Activated B cell treated with CpG ODN at 0.5 μM for 24 hours (primary cell): Measurements from ENCODE around the gene WBP2. TPM values are rescaled to one million over a fixed set of nuclear protein-coding genes. Genes with fewer than 3 reads are reported as not detected.

ENCODE experiments used
- ATAC-seq: fragments of 200-7000 bp; cut with Tn5 transposase; one replicate; pipeline ENCODE4 v1.10.0; 2021; ENCODE audit warnings: low read depth, mild to moderate bottlenecking, moderate library complexity
- CTCF ChIA-PET: fragments of 350-600 bp; sonication (Branson Sonifier 250); formaldehyde crosslinking; loops from one replicate; lab custom pipeline; 2021; ENCODE audit warnings: antibody characterized with exemption; lab: Charles Lee
- POLR2A ChIA-PET: fragments of 350-600 bp; sonication (Branson Sonifier 250); formaldehyde crosslinking; loops from one replicate; lab custom pipeline; 2021; ENCODE audit warnings: antibody characterized with exemption; lab: Charles Lee
- DNase-seq: peaks from one replicate; pipeline ENCODE4 v3.0.0; 2022
- H3K27ac Mint-ChIP-seq: one replicate; pipeline ENCODE4 v1.8.0; 2020; ENCODE audit warnings: mixed read lengths
- H3K27me3 Mint-ChIP-seq: one replicate; pipeline ENCODE4 v1.8.0; 2021; ENCODE audit warnings: mixed read lengths
- H3K36me3 Mint-ChIP-seq: one replicate; pipeline ENCODE4 v1.8.0; 2021; ENCODE audit warnings: low read depth, mixed read lengths
- H3K4me1 Mint-ChIP-seq: one replicate; pipeline ENCODE4 v1.8.0; 2021; ENCODE audit warnings: mixed read lengths
- H3K4me3 Mint-ChIP-seq: one replicate; pipeline ENCODE4 v1.8.0; 2020; ENCODE audit warnings: mild to moderate bottlenecking, mixed read lengths
- H3K9me3 Mint-ChIP-seq: one replicate; pipeline ENCODE4 v1.8.0; 2020; ENCODE audit warnings: mixed read lengths
- intact Hi-C: fragments of 100-400 bp; cut with micrococcal nuclease; formaldehyde crosslinking; loops from one replicate; pipeline ENCODE4 v1.15.1; 2024
- total RNA-seq: library from RNA; stranded (reverse); gene quantifications from 2 replicates; pipeline ENCODE4 v1.2.3, GENCODE V29; 2022
- TF ChIP-seq, protein P1 (sequence below): fragments of 200-600 bp; IDR thresholded peaks from one replicate; pipeline ENCODE4 v1.8.0; 2022; ENCODE audit warnings: antibody characterized with exemption, mild to moderate bottlenecking

The WBP2 gene
- total RNA-seq, 1 donor from 2014 or later = 66.0 TPM

DNA sequence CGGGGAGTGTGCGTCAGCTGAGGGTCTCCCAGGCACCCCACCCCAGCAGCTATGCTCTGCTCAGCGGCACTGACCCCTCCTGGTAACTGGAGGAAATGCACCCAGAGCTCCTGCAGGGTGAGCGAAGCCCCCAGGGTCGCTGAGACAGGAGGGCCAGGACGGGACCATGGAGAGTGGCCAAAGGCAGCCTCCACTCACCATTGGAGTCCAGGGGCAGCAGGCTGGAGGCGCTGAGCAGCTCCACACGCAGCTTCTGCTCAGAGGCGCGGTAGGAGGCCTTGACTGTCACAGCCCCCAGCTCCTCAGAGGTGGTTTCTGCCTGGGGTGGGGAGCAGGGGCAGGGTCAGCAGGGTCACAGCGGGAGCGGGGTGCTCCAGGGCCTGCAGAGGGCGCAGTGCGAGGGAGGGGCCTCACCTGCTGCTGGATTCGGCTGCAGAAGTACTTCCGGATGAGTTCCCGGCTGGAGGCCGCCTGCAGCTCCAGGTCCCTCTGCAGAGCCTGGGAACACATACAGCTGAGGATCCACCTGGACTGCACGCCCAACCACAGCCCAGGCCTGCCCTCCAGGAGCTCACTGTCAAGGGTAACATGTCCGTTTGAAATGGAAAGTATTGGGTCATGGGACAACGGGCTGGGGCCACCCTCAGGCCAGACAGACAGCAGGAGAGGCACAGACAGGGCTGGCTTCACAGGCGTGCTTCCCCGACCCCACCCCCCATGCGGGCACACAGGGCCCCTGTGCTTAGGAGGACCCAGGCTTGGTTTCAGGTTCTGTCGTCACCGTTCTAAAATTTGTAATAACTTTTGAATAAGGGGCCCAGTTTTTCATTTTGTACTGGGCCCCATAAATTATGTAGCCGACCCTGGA, 24.7 kb downstream of the WBP2 start:
- CTCF ChIA-PET = interaction anchor here (0.8 to 6.7 kb wide), 17 partner anchors 9 to 198 kb away, joined by 3 to 68 read pairs (median 4); partner anchors contain the start of genes GALK1, SMIM5, TRIM65 and UNC13D
- H3K4me3 Mint-ChIP-seq = no peak overlapping the region
- H3K36me3 Mint-ChIP-seq = peaks cover 49% of the 10 kb centered on the region
- H3K27me3 Mint-ChIP-seq = no peaks in the 10 kb centered on the region
- intact Hi-C loops = no loop called here
- H3K27ac Mint-ChIP-seq = no peak overlapping the region
- TF ChIP-seq, protein P1, sequence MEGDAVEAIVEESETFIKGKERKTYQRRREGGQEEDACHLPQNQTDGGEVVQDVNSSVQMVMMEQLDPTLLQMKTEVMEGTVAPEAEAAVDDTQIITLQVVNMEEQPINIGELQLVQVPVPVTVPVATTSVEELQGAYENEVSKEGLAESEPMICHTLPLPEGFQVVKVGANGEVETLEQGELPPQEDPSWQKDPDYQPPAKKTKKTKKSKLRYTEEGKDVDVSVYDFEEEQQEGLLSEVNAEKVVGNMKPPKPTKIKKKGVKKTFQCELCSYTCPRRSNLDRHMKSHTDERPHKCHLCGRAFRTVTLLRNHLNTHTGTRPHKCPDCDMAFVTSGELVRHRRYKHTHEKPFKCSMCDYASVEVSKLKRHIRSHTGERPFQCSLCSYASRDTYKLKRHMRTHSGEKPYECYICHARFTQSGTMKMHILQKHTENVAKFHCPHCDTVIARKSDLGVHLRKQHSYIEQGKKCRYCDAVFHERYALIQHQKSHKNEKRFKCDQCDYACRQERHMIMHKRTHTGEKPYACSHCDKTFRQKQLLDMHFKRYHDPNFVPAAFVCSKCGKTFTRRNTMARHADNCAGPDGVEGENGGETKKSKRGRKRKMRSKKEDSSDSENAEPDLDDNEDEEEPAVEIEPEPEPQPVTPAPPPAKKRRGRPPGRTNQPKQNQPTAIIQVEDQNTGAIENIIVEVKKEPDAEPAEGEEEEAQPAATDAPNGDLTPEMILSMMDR = no peak
- H3K4me1 Mint-ChIP-seq = peaks cover 24% of the 10 kb centered on the region
- ATAC-seq (peak; percentile 25), DNase-seq (peak; percentile 46)
- POLR2A ChIA-PET = interaction anchor here (0.6 to 7.0 kb wide), 16 partner anchors 9 to 374 kb away, joined by 3 to 90 read pairs (median 3); partner anchors contain the start of genes TMEM94, TRIM65, UNC13D and WBP2
- no peaks in the 10 kb centered on the region for H3K9me3 Mint-ChIP-seq

- ChIA-PET POLR2A (interaction anchor here (0.5 to 7.0 kb wide), 17 partner anchors 10 to 462 kb away, joined by 3 to 90 read pairs (median 3); partner anchors contain the start of genes TMEM94, TRIM65, UNC13D and WBP2), CTCF (interaction anchor here (0.8 to 6.7 kb wide), 17 partner anchors 10 to 197 kb away, joined by 3 to 68 read pairs (median 4); partner anchors contain the start of genes GALK1, SMIM5, TRIM65 and UNC13D)
- Mint-ChIP-seq H3K36me3 (peaks cover 48% of the 10 kb centered on the region), H3K4me3 (no peak overlapping the region), H3K9me3 (no peaks in the 10 kb centered on the region), H3K27me3 (no peaks in the 10 kb centered on the region), H3K4me1 (peaks cover 24% of the 10 kb centered on the region), H3K27ac (no peak overlapping the region)
- ATAC-seq (no peak), DNase-seq (no peak)
- intact Hi-C loops = no loop called here
- TF ChIP-seq, protein P1 = no peak
These were observed 25.4 kb downstream of the WBP2 start for GRCh38 chr17:75829747-75830146.

DNA sequence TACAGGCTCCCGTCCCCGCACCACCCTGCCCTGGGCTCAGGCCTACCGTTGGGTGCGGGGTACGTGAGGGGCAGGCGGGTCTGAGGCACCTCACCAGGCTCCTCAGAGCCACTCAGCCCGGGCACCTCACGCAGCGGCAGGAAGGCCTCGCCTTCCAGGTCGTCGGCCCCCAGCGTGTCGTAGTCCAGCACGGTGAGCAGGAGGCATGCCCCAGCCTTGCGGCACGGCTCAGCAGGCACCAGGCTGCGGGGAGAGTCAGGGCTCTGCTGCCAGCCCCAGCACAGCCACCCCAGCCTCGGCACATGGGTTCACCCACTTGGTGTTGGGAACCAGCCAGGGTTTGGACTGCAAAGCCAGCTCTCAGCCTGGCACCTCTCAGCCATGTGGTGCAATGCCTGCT, 26.4 kb downstream of the WBP2 start:
- no peaks in the 10 kb centered on the region for H3K9me3 Mint-ChIP-seq
- H3K27ac Mint-ChIP-seq = no peak overlapping the region
- DNase-seq = no peak
- peaks cover 24% of the 10 kb centered on the region for H3K4me1 Mint-ChIP-seq
- ChIA-PET POLR2A (interaction anchor here (0.6 to 7.0 kb wide), 7 partner anchors 15 to 75 kb away, joined by 3 to 90 read pairs (median 22); partner anchors contain the start of genes TRIM65, UNC13D, UNK and WBP2), CTCF (interaction anchor here (0.9 to 6.7 kb wide), 4 partner anchors 45 to 76 kb away, joined by 3 to 68 read pairs (median 30); partner anchors contain the start of genes GALK1, TRIM65 and UNK)
- TF ChIP-seq, protein P1 = no peak
- intact Hi-C loops = no loop called here
- ATAC-seq = no peak
- H3K27me3 Mint-ChIP-seq = no peaks in the 10 kb centered on the region
- peaks cover 46% of the 10 kb centered on the region for H3K36me3 Mint-ChIP-seq
- no peak overlapping the region for H3K4me3 Mint-ChIP-seq

DNA sequence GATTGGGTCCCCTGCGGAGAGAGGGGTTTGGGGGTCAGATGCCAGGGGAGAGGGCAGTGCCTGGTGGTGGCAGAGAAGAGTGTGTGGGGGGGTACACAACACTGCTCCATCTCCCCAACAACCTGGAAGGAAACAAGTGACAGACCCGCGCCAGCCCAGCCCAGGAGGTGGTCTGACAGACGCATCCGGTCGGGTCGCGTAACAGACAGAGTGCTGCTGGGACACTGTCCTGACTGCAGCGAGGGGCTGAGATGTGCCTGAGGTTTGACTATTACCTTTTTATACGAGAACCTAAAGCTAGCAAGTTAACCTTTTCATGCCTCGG, 27.1 kb downstream of the WBP2 start:
- TF ChIP-seq, protein P1 = no peak
- peak overlapping the region; percentile 64 for H3K4me3 Mint-ChIP-seq
- H3K27ac Mint-ChIP-seq = peak overlapping the region; percentile 79
- H3K36me3 Mint-ChIP-seq = peaks cover 40% of the 10 kb centered on the region
- intact Hi-C loops = no loop called here
- ATAC-seq (no peak), DNase-seq (no peak)
- POLR2A ChIA-PET = interaction anchor here (0.5 to 7.0 kb wide), 11 partner anchors 16 to 959 kb away, joined by 3 to 90 read pairs (median 8); partner anchors contain the start of genes GALK1, TRIM65, UNC13D and UNK
- H3K27me3 Mint-ChIP-seq = no peaks in the 10 kb centered on the region
- no peaks in the 10 kb centered on the region for H3K9me3 Mint-ChIP-seq
- CTCF ChIA-PET = interaction anchor here (0.5 to 6.7 kb wide), 8 partner anchors 17 to 759 kb away, joined by 3 to 68 read pairs (median 6); partner anchors contain the start of genes GALK1, TRIM65 and UNC13D
- peaks cover 18% of the 10 kb centered on the region for H3K4me1 Mint-ChIP-seq
